Stimulated activated CD4-positive, alpha-beta T cell treated with anti-CD3 and anti-CD28 coated beads, Interleukin-12 subunit alpha, Interleukin-12 subunit beta, amount 100 ng/mL, for 48 hours (primary cell): Measurements from ENCODE around the gene DENND1A.
"Not testable (repeated sequence)": the region's sequence is repeated elsewhere in the genome, so short reads cannot be mapped to it uniquely, and the experiment has no call there.

ENCODE experiments used
- DNase-seq, 3 donors: peaks; one replicate each; pipeline ENCODE4 v3.0.0-alpha.2; 2020; ENCODE audit warnings: low read depth in 2 of 3, low spot score in 1 of 3

DENND1A gene

DNA sequence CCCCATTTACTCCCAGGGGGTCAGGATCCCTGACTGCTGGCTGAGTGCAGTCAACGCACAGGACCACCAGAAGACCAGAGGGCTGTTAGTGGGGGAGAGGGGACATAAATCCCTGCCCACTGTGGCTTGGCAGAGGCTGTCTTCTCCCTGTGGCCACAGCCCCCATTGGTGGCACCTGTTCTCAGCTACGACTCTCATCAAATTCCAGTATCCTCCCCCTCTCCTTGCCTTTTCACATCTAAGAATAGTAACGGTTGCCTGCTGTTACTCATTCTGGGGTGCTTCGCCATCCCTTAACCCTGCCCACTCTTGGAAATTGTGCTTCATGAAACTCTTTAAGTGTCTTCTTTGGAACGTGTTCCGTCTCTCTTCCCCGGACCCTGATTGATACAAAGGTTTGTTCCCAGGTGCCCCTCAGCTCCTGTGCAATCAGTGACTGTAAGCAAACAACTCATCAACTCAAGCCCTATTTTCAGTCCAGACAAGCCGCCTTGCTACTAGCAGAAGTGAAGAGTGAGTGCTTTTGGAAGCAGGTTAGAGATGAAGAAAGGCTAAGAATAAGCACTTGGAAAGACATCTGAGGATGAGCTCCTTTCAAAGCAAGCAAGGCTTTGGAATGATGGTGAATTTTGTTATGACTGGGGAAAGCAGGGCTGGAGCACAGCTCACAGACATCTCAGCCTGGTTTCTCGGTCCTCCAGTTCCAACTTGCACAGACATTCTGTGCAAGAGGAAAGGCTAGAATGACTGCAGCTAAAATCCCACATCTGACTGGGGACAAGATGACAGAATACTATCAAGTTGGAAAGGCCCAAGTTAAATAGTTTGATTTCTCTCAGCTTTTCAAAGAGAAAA lies 22.9 kb upstream of the DENND1A start:
- no peak for DNase-seq

- DNase-seq, result no peak
Measured at GRCh38 chr9:123948286-123948685, 18.4 kb upstream of the DENND1A start.

- no peak for DNase-seq
Measured at GRCh38 chr9:123947326-123947725, 17.4 kb upstream of the DENND1A start.

- no peak for DNase-seq
Measured at GRCh38 chr9:123946101-123946821, 16.3 kb upstream of the DENND1A start.

DNA sequence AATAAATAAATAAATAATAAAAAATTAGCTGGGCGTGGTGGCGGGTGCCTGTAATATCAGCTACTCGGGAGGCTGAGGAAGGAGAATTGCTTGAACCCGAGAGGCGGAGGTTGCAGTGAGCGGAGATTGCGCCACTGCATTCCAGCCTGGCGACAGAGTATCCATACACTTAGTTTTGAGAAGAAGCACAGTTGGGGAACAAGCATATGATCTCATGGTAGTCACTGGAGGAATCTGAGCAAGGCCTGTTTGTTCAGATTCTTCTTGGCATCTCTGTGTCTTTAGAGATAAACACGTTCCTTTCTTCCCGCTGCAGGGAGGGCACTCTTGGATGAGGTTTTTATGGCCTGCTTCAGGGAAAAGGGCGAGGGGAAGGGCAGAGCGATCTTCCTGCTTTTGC lies 15.6 kb upstream of the DENND1A start:
- no peak for DNase-seq

GRCh38 chr9:123944464-123944863 lies 14.5 kb upstream of the DENND1A start:
- not testable (repeated sequence) for DNase-seq

DNA sequence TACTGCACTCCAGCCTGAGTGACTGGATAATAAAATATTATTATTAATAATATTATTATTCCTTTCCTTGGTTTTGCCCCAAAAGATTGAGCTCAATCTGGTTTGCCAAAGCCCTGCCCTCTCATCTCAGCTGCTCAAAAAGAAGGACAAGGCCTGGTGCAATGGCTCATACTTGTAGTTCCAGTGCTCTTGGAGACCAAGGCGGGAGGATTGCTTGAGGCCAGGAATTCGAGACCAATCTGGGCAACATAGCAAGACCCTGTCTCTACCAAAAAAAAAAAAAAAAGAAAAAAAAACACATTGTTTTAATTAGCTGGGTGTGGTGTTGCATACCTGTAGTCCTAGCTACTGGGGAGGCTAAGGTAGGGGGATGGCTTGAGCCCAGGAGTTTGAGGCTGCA lies 13.7 kb upstream of the DENND1A start:
- no peak for DNase-seq

- no peak for DNase-seq
Measured at GRCh38 chr9:123942542-123942941, 12.6 kb upstream of the DENND1A start.

GRCh38 chr9:123941524-123942070 lies 11.7 kb upstream of the DENND1A start:
- DNase-seq, result no peak

DNA sequence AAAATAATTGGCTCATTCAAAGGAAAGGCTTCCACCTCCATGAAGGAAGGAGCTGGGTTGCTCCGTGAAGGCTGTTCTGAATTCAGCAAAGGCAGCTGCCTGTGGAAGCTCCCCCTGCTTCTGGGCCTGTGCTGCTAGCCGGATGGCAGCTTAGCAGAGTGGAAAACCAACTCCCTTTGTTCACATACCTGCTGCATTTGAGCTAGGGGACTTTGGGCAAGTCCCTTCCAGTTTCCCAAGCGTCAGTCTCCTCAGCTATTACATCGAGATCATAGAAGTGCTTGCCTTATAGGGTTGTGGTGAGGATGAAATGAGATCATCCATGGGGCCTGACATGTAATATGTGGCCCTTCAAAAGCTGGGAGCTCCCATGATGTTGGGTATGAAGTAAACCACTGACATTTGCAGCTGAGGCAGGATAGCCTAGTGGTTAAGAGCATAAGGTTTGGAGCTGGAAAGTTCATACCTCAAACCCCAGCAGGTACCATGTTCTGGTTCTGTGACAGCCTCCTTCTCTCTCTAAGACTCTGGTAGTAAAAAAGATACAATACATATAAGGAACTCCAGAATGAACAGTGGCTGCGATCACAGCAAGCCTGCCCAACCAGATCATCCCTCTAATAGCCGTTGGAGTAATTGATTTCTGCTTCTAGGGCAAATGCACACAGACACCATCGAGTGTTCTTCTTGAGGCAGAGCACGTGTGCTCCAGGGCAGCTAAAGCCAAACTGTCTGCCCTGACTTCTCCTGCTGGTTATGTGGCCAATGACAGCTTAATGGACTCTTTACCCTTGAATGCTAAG lies 11.0 kb upstream of the DENND1A start:
- DNase-seq, result no peak

DNA sequence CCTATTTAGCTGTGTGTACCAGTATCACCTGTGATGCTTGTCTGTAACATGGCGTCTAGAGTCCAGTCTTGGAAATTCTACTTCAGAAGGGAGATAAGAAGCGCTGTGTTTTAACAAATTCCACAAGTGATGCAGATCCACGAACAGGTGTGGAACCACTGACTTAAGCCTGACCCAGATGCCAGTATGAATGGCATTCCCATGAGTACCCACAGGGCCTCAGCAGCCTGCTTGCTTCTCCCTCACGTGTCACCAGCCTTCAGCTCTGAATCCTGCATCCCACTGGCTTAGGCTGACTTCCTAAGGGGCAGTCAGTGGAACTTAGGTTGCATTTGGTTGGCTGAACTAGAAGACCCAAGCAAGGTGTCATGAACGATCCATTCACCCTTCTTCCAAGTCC lies 8.5 kb upstream of the DENND1A start:
- no peak for DNase-seq

DNA sequence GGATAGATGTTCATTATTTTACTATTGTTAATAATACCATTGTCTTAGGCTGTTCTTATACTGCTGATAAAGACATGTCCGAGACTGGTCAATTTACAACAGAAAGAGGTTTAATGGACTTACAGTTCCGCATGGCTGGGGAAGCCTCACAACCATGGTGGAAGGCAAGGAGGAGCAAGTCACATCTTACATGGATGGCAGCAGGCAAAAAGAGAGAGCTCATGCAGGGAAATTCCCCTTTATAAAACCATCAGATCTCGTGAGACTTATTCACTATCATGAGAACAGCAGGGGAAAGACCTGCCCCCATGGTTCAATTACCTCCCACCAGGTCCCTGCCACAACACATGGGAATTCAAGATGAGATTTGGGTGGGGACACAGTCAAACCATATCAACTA lies 6.6 kb upstream of the DENND1A start:
- not testable (repeated sequence) for DNase-seq

DNA sequence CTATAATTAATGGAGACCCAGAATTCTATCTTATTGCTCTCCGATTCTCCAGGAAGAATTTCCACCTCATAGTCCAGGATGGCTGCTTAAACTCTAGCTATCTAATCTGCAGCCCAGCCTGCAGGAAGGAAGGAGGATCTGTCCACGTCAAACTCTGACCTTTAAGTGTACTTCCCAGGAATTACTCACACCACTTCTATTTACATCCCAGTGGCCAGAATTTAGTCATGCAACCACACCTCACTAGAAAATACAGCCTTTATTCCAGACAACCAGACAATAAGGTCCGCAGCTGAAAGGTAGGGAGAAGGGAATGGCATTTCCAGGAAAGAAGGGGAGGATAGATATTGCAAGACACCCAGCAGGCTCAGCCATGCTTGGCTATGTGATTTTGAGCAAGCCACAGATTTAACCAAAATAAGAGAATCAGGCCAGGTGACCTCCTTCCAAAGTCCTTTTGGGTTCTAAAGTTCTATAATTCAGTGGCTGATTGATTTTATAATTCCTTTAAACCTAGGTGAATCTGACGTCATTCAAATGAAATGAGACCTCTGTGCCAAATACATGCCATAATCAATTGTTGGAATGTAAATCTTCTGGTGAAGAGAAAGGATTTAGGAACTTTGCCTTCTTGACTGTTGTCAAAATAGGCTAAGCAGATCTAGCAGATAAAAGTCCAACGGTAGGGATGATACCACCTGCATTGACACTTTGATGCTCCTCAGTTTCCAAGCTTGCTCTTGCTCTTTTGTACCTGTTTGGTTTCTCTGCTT lies 3.7 kb upstream of the DENND1A start:
- DNase-seq, result no peak

DNA sequence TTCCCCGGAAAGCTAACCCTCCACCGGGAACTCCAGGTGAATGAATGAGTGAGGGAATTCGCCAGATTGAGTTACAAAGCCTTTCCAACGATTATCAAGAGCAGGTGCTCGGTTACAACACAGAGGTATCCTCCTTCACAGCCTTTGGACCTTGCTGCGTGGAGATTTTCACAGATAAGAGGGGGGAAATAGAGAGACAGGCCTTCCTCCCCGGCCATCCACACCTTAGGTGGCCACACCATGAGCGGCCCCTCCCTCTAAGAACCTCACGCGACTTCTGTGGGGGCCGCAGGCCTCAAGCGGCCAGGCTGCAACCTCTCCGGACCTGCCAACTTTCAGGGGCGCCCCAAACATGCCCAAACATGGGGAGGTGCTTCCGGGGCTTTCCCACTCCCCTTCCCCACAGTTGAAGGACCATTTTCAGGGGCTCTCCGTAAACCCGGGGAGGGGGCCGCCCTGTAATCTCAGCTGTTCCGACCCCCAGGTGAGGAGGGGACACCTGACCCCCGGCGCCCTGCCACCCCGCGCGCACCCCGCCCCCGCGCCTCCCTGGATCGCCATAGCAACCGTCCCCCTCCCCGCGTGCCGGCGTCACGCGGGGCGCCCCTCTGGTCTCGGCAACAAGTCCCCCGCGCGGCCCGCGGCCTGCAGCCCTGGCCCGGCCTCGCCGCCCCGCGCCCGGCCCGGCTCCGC lies 603 bp downstream of the DENND1A start:
- peak in 1 of 3 donors; percentile 3 for DNase-seq

GRCh38 chr9:123928533-123929176 lies 1.3 kb downstream of the DENND1A start:
- DNase-seq, result no peak

- DNase-seq, result no peak
Measured at GRCh38 chr9:123927625-123928532, 2.0 kb downstream of the DENND1A start.

GRCh38 chr9:123926941-123927340 lies 3.0 kb downstream of the DENND1A start:
- no peak for DNase-seq

- no peak for DNase-seq
Measured at GRCh38 chr9:123925819-123926218, 4.1 kb downstream of the DENND1A start.
